ENCODE results near the gene PRKACA.

DNA sequence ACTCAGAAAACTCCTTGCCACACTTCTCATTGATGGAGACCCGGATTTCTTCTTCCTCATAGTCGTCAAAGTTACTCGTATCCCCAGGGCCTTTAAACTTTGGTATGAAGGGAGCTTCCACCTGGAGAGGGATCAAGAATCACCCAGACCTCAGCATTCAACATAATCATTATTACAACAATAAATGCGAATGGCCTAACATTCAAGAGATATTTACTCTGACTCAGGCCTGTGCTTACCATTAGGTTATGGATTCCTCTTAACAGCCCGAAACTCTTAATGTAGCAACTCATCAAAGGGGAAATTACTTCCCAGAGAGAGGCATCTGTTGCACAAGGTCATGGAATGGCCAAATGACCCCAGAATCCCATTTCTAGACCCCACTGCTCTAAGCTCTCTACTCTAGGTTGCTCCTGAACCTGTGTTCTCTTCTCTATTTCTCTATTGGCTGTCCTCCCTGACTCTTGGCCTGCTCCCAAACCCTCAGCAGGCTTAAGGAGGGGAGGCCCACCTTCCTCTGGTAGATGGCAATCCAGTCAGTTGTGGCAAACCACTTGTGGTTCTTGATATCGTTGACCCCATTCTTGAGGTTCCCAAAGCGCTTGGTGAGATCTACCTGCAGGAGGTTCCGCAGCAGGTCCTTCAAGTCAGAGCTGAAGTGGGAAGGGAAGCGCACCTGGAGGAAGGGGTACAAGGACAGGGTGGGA is 24.3 kb downstream of the PRKACA start:
- TF ChIP-seq, protein P1, sequence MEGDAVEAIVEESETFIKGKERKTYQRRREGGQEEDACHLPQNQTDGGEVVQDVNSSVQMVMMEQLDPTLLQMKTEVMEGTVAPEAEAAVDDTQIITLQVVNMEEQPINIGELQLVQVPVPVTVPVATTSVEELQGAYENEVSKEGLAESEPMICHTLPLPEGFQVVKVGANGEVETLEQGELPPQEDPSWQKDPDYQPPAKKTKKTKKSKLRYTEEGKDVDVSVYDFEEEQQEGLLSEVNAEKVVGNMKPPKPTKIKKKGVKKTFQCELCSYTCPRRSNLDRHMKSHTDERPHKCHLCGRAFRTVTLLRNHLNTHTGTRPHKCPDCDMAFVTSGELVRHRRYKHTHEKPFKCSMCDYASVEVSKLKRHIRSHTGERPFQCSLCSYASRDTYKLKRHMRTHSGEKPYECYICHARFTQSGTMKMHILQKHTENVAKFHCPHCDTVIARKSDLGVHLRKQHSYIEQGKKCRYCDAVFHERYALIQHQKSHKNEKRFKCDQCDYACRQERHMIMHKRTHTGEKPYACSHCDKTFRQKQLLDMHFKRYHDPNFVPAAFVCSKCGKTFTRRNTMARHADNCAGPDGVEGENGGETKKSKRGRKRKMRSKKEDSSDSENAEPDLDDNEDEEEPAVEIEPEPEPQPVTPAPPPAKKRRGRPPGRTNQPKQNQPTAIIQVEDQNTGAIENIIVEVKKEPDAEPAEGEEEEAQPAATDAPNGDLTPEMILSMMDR (IDR thresholded peaks at IDR 0.05) = no peak
- TF ChIP-seq POLR2AphosphoS5 (IDR thresholded peaks at IDR 0.05) = no peak
- TF ChIP-seq POLR2A (IDR thresholded peaks at IDR 0.05) = no peak

Data from prostate gland (tissue), 2 donors.